Hematopoietic multipotent progenitor cell (in vitro differentiated cells): Measurements from ENCODE around the gene CBR1. TPM values are rescaled to one million over a fixed set of nuclear protein-coding genes. Genes with fewer than 3 reads are reported as not detected.
A peak's percentile ranks its signal among the peaks of the same experiment; 100 is the strongest.
"Not testable (repeated sequence)": the region's sequence is repeated elsewhere in the genome, so short reads cannot be mapped to it uniquely, and the experiment has no call there.

Experiments
- DNase-seq, 3 donors: peaks; one replicate each; pipeline ENCODE4 v3.0.0-alpha.2; 2011 to 2015; ENCODE audit warnings: low read depth in 2 of 3, low spot score in 2 of 3
- total RNA-seq: library from RNA; depleted of rRNA; stranded (reverse); fragments of >200 nt; gene quantifications from one replicate; pipeline ENCODE4 v1.2.3, GENCODE V29; 2012

CBR1 gene
- total RNA-seq, 1 donor, result 85.6 TPM

DNA sequence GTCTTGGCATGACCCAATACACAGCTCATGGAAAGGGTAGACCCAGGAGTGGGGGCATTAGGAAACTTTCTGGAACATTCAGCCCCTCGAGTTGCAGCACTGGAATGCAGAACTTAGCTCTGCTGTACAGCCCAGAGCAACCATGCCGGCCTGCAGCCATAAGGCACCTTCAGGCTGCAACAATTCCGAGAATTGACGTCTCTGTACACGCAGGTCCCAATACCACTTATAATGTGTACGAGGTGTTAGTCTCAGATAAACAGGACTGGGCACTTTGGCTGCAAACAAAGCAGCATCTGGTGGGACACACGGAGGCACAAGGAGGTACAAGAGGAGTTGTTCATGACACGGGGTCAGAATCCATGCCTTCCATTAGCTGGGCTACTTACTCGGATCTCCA is 7.9 kb downstream of the CBR1 start:
- no peak for DNase-seq

DNA sequence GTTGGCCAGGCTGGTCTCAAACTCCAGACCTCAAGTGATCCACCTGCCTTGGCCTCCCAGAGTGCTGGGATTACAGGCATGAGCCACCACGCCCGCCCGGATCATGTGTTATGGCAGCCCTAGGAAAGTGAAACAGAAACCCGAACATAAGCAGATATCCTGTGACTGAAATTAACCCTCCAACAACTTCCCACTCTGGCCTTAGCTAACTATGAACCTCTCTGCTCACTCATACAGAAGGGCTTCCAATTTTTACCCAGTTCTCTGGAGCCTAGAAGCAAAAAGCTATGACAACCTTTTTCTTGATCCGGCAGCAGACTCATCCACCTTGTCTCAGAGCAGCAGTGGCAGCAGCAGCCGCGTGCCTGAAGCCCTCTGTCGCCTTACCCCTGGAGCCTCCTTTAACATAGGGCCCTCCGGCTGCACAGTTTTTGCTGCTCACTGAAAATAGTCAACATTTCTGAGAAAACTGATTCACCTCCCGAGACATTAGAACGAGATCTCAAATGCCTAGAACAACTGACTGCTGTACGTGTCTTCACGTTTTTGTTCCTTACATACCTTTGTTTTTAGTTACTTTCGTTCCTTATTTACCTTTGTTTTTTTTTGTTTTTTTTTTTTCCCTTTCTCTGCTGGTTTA is 9.3 kb downstream of the CBR1 start:
- DNase-seq, result peak; percentile 6 to 69 (median 51)

DNA sequence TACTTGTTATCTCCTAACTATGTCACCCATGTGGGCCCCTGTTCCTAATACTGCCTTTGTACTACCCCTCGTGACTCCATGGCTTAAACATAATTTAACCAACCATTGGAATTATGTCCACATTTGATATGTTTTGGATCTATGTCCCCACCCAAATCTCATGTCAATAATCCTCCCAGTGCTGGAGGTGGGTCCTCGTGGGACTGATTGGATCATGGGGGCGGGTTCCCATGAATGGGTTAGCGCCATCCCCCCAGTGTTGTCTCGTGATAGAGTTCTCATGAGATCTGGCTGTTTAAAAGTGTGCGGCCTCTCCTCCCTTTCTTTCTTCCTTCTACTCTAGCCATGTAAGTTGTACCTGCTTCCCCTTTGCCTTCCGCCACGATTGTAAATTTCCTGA is 9.8 kb downstream of the CBR1 start:
- no peak for DNase-seq

DNA sequence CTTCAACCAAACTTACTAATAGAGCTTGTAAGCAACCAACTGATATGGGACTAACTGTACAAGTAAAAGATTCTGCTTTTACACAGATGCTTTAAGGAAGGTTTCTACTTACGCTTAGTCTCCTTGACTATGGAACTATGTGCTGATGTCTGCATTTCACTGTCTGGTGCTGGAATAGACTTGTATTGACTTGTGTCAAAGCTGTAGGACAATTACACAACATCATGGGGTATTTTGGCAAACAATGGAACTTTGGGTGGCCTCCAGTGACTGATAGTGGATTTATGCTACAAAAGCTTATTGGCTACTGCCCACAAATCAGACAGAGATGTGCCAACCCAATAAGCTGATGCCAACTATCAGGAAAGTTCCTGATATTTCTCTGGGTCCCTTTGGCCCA is 10.6 kb downstream of the CBR1 start:
- DNase-seq, result no peak

DNA sequence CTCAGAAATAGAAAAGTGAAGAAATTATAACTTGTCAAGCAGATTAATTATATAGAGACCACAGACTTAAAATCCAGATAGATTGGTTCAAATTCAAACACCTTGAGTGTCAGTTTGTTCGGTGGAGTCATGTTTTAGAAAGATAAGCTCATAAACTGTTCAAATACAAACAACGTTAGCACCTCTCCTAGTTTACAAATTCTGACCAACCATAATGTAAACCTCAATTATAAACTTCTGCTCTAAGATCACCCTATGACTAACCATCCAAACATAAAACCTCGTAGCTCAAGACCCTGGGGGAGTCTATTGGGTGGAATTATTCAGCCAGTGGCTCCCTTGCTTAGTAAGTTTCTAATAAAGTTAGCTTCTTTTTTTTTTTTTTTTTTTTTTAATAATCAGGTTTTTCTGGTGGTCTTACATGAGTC is 12.4 kb downstream of the CBR1 start:
- DNase-seq, result no peak

DNA sequence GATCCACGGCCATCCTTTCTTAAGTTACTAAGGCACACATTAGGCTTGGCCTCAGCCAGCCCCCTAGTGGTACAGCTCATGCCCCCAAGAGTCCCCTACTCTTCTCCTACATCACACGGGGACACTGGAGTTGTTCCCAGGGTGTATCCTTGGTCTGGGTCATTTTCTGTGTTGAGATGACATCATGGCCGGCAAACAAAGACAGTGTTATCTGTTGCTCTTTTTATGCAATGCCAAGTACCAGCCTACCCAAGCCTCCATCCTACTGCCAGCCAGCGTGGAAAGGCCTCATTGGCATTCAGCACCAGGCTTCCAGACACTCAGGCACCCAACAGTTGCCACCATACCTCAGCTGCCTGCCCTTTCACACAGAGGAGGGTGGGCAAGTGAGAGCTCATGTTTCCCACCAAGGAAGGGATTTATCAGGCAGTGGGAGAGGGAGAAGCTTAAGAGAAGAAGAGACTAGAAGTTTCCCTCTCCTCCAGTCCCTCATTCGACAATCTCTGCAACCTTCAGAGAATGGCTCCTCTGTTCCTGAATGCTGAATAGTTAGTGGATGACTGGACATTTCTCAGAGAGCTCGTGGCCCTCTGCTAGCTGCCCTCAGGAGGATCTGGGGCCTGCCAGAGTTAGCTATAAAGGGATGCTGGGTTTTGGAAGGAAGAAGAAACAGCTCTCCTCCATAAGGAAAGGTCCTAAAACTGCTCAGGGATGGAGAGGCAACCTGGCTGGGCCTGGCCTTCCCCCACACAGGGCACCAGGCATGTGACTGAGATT is 17.7 kb downstream of the CBR1 start:
- DNase-seq, result no peak

DNA sequence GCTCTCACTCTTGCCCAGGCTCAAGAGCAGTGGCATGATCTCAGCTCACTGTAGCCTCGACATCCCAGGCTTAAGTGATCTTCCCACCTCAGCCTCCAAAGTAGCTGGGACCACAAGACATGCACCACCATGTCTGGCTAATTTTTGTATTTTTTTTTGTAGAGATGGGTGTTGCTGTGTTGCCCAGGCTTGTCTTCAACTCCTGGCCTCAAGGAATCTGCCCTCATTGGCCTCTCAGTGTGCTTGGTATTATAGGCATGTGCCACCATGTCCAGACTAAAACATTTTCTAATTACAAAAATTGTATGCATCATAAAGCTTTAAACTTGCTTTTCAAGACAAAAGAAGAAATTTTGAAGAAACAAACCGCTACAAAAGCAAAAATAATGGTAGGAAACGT is 20.1 kb downstream of the CBR1 start:
- no peak for DNase-seq

DNA sequence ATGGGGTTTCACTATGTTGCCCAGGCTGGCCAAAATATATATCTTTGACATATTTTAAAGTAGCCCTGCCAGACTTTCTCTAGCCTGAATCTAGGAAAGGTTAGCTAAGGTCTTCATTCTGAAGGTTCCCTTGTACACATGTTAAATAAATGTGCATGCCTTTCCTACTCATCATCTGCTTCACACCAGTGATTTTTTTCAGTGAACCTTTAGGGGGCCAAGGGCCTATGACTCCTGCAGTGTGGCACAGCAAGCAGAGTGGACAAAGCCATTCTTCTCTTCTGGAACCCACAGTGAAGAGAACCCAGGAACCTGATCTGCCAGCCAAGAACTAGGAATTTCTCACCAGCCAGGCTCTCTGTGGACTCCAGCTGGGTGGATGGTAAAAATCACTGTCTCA is 22.9 kb downstream of the CBR1 start:
- DNase-seq, result no peak

DNA sequence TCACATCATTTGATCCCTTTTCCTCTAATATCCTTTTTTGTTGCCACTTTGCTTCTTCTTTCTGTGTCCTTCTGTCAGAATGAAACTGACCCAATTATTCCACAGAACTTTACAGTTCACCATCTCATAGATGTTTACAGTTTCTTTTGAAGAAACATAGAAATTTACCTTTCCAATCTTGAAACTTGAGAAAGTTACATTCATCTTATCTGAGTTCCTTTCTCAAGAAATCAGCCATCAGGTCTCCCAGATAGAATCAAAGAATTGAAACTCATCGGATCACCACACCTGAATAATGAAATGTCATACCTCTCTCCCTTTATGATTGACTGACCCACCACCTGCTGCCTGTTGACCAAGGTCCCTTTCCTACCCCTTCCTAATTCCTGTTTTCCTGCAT is 23.7 kb downstream of the CBR1 start:
- no peak for DNase-seq

DNA sequence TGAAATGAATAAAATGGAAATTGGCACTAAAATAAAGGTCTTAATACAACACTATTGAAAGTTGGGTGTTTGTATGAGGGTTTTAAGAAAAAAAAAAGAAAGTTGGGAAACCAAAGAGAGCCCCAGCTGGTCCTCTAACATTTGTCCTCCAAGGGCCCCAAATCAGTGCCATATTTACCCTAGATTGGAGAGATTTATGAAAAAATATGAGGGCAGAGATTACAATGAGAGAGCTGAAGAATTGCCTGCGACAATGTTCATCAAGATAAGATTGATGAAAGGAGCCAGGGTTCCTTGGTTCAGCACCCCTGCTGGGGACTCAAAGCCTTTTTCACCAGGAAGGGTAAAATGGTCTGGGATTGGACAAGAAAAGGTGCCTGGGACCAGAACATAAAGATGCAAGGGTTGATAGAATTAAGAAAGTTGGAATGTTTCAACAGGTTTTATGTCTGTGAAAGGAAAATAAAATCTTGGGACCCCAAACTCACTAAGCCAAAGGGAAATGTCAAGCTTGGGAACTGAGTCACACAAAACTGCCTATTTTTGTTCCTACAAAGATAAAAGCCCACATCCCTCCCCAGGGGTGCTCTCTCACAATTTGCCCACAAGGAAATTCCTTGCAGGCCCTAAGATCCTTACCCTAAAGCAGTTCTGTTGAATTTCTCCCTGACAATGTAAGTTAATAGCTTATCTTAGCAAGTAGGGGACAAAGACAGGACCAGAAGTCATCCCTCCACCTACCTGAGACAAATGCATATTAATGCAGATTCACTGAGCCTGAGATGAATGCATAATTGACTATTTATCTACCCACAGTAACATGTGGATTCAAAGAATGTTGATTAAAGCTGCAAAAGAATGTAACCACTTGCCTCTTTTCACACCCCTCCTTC is 26.8 kb downstream of the CBR1 start:
- no peak for DNase-seq

DNA sequence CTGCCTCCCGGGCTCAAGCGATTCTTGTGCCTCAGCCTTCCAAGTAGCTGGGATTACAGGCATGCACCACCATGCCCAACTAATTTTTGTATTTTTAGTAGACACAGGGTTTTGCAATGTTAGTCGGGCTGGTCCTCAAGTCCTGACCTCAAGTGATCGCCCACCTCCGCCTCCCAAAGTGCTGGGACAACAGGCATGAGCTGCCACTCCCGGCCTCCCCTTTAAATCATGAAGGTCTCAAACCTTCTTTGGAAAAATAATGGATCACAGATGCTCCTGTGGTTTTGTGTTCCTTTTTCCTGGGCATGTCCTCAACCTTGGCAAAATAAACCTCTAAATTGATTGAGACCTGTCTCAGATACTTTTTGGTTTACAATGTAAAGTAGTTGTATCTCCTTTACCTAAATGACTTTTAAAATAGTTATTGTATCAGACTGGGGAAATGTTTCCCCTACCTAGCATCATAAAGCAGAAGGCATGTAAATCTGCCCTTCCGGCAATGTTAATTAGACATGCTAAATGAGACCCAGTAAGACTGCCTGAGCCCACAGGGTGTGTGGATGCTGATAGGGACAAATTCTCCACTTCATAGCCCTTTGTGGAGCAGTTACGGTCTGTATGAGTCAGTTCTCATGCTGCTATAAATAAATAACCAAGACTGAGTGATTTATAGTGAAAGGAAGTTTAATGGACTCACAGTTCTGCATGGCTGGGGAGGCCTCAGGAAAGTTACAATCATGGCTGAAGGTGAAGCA is 27.8 kb downstream of the CBR1 start:
- DNase-seq, result peak in 2 of 3 donors; percentile 74 to 92

DNA sequence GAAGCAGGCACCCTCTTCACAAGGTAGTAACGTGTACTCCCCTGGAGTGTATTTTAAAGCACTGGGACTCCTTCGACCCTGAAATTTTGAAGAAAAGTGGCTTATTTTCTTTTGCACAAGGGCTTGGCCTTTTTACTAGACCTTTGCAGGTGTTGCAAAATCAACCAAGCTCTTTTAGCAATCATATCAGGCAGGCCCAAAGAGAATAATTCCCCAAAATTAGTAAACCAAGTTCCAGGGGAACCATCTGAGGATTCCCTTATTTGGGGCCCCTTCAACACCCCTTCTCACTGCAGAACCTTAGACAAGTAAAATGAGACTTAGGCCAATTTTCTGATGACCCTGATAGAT is 28.3 kb downstream of the CBR1 start:
- DNase-seq, result no peak

DNA sequence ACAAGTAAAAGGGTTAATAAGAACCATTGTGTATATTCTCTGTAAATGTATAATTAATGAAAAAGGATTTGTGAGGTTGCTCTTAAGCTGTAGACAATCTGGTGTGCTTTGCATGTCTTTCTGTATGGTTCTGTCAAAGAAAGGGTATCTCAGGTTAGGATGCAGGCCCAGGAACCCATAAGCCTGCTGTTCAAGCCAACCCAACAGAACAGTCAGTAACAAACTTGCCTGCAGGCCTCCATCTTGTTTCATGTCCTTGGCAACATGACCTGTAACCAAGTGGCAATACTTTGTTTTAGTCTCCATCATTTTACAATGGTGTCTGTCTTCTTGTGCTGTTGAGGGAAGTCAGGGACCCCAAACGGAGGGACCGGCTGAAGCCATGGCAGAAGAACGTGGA is 29.2 kb downstream of the CBR1 start:
- DNase-seq, result no peak

DNA sequence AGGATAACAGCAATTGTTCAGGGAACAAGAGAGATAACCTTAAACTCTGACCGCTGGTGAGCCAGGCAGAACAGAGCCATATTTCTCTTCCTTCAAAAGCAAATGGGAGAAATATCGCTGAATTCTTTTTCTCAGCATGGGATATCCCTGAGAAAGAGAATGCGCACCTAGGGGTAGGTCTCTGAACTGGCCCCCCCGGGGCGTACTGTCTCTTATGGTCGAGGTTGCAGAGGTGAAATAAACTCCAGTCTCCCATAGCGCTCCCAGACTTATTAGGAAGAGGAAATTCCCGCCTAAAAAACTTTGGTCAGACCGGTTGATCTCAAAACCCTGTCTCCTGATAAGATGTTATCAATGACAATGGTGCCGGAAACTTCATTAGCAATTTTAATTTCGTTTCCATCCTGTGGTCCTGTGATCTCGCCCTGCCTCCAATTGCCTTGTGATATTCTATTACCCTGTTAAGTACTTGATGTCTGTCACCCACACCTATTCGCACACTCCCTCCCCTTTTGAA is 29.9 kb downstream of the CBR1 start:
- DNase-seq, result not testable (repeated sequence)

DNA sequence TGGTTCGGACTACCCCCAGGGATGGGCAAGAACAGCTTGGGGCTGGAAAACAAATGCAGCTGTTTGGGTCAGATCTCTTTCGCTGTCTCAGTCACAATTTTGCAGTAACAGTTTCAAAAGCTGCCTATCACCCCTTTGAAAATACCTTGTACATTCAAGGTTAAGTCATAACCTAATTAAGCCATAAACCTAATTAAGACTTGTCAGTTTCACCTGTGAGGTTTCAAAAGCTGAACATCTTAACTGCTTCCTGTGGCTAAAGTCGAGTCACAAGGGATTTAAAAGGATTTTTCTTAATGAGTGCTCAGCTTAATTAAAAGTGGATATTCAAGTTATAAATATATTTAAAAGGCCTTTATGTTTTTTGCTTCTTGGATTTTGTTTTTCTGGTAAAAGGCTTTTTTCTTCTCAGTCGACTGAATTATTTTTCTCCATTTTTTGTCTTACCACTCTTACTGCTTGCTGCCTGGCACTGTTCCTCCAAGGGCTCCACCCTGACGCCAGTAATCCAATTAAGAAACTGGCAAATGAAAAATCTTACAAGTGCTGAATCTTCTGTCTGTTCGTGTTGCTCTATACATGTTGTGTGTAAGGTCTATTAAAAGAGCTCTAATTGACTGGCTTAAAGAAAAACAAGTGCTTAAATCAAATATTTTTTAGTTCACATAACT is 31.3 kb downstream of the CBR1 start:
- no peak for DNase-seq

DNA sequence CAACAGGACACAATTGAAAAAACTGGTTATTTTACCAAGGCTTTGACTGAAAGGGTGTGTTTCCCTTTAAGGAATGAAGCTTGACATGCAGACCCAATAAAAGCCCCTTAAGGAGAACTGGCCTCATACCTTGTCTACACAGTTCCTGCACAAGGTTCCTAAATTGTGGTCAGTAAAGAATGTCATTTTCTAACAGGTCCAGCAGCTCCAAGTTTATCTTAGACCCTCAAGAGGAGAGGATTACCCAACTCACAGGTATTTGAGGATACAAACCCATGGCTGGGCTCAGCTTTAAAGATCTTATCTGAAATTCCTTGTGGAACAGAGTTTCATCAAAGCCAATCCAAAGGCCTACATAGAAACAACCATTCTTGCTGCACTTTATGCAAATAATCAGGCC is 33.6 kb downstream of the CBR1 start:
- no peak for DNase-seq

DNA sequence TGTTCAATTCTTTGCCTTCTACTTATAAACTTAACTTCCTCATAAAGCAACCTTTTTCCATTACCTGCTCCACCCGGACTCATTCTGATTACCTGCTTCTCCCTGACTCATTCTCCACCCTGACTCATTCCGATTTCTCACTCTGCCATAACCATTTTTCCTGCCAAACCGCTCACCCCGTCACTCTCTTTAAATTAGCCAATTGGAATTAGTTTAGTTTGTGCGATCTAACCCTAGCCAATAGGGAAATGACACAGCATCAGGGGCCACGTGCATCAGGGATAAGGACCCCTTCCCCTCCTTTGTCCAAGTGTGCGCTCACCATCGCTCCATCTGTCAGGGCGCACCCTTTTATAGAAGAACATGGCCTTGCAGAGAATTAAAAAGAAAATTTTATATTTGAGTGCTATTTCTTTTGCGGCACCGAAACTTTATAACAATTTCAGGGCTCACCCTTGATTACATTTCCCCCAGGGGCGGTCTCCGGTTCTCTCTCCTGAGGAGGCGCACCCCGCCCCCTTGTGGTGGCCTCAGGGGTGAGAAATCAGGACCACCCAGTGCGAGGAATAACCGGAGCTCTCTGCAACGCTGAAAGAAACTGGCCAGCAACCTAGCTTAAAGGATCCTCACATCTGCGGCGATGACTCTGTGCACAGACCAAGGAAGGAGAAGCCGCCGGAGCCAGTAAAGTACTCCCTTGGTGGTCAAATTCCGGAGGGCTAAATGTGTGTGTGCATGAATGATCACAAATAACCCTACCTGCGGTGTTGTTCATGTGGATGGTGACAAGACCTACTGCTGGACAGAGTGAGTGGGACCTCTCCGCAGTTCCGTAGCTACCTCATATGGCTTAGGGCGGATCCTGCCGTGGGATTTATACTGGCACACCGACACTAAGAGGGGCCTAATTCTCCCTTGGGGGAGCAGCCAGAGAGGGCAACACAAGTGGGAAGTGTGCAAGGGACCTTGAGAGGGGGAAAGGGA is 34.8 kb downstream of the CBR1 start:
- DNase-seq, result peak in 2 of 3 donors; percentile 82 to 89

DNA sequence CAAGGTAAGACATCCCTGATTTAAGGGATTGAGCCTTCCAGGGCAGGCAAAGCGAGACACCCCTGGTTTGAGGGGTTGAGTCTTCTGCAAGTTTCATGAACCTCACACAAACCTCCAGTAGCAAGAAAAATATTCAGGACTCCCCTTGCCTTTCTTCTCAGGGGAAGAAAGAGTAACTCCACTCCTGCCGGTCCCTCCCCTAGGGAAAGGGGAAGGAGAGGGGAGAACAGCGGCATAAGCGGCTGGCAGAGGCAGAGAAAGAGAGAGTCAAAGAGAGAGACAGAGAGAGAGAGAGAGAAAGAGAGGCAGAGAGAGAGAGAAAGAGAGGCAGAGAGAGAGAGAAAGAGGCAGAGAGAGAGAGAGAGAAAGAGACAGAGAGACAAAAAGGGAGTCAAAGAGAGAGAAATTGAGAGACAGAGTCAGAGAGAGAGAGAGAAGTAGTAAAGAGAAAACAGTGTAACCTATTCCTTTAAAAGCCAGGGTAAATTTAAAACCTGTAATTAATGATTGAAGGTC is 35.6 kb downstream of the CBR1 start:
- DNase-seq, result no peak

DNA sequence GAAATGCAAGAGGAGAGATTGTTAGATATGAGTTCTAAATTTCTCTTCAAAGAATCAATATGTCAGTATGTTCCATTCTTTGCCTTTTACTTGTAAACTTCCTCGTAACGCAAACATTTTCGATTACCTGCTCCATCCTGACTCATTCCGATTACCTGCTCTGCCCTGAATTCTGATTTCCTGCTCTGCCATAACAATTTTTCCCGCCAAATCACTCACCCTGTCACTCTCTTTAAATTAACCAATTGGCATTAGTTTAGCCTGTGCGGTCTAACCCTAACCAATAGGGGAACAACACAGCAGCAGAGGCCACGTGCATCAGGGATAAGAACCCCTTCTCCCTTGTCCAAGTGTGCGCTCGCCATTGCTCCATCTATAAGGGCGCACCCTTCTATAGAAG is 40.0 kb downstream of the CBR1 start:
- no peak for DNase-seq
